ENCODE results near the gene MSI1. TPM values are rescaled to one million over a fixed set of nuclear protein-coding genes. Genes with fewer than 3 reads are reported as not detected.
A peak's percentile ranks its signal among the peaks of the same experiment; 100 is the strongest.

Gene MSI1
- total and polyA plus RNA-seq, 10 of the 15 experiments (the other 5 are each of a cell fraction or from before 2014, with no cell fraction given) = 0.04 TPM; not detected in 9

DNA sequence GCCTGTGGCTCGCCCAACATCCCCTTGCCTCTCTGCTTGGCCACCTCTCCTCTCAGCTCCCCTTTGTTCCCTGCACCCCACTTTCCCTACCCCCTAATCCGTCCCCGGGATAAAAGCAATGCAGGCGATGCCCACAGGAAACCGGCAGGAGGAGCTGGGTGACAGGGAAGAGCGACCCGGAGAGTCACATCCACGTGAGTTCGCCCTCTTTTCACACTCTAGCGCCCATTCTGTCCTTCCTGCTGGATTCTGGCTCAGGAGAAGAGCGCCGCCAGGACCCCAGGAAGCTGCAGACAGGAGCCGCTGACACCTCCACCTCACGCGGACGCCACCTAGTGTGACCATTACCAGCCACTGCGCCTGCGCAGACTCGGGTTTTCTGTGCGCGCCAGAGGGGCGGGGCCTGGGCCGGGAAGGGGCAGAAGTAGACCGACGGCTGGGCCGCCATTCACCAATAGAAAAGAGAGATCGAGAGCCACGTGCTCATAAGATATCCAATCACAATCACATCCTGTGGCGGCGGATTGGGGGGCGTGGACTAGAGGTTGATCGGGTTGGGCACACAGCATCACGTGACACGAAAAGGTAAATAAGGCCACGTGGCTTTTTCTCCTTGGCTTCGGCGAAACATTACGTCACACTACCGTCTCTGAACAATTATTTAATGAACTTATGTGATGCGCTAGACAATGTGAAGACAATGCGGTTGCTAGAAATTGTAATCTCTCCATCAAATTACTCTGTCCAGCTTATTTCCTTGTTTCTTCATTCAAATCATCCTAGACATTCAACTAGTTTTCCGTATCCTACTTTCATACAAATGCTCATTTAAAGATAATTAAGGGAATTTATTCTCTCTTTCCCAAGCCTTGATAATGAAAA is 51.5 kb downstream of the MSI1 start (continued):
- TF ChIP-seq, protein P1, sequence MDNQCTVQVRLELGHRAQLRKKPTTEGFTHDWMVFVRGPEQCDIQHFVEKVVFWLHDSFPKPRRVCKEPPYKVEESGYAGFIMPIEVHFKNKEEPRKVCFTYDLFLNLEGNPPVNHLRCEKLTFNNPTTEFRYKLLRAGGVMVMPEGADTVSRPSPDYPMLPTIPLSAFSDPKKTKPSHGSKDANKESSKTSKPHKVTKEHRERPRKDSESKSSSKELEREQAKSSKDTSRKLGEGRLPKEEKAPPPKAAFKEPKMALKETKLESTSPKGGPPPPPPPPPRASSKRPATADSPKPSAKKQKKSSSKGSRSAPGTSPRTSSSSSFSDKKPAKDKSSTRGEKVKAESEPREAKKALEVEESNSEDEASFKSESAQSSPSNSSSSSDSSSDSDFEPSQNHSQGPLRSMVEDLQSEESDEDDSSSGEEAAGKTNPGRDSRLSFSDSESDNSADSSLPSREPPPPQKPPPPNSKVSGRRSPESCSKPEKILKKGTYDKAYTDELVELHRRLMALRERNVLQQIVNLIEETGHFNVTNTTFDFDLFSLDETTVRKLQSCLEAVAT (IDR thresholded peaks at IDR 0.05) = no peak
- TF ChIP-seq ZNF622 (IDR thresholded peaks at IDR 0.05) (no peak), SIN3A (IDR thresholded peaks at IDR 0.05; ENCODE audit: low read depth, low read length) (peak; percentile 65; the same call in 1 of the 2 replicates), EP300 (IDR thresholded peaks at IDR 0.05; ENCODE audit: borderline replicate concordance in 1 of 2, control insufficient read depth in 1 of 2, low read depth in 2 of 2, low read length in 2 of 2) (no peak; a peak in 1 of 4 replicates), HDAC6 (IDR thresholded peaks at IDR 0.05; ENCODE audit: unreplicated experiment) (no peak), CBFB (IDR thresholded peaks at IDR 0.05; ENCODE audit: low read depth) (no peak), HCFC1 (IDR thresholded peaks at IDR 0.05; ENCODE audit: low read length) (no peak; the same call in 1 of the 2 replicates), MXI1 (IDR thresholded peaks at IDR 0.05; ENCODE audit: low read depth, low read length) (peak; percentile 82), CEBPB (IDR thresholded peaks at IDR 0.05; ENCODE audit: borderline replicate concordance in 1 of 2, low read depth in 2 of 2, low read length in 2 of 2) (no peak), SMAD5 (IDR thresholded peaks at IDR 0.05; ENCODE audit: low read depth) (0 out of 2 replicates have a peak, but pooled peaks have one; percentile 38), HDAC2 (IDR thresholded peaks at IDR 0.05) (no peak), TCF7 (IDR thresholded peaks at IDR 0.05; ENCODE audit: borderline replicate concordance) (no peak), ZNF274 (IDR thresholded peaks at IDR 0.05; ENCODE audit: insufficient read depth, insufficient read length) (no peak), MEF2B (IDR thresholded peaks at IDR 0.05; ENCODE audit: partially characterized antibody, poor library complexity, severe bottlenecking) (no peak), SMAD1 (IDR thresholded peaks at IDR 0.05; ENCODE audit: low read depth, partially characterized antibody) (no peak), SP1 (IDR thresholded peaks at IDR 0.05; ENCODE audit: low read depth, low read length) (peak; percentile 77), BHLHE40 (IDR thresholded peaks at IDR 0.05; ENCODE audit: borderline replicate concordance in 1 of 2, low read depth in 2 of 2, low read length in 1 of 2) (peak; percentile 37 to 92; a peak in 2 of 4 replicates), MYC (IDR thresholded peaks at IDR 0.05; ENCODE audit: insufficient read depth, insufficient read length, insufficient replicate concordance, low read length, severe bottlenecking) (no peak), CREB1 (IDR thresholded peaks at IDR 0.05; ENCODE audit: low read depth) (peak; percentile 77), RB1 (IDR thresholded peaks at IDR 0.05; ENCODE audit: borderline replicate concordance) (0 out of 2 replicates have a peak, but pooled peaks have one; percentile 19), ESRRA (IDR thresholded peaks at IDR 0.05; ENCODE audit: low read length) (no peak), KLF5 (IDR thresholded peaks at IDR 0.05; ENCODE audit: partially characterized antibody) (peak; percentile 91), CBX5 (IDR thresholded peaks at IDR 0.05; ENCODE audit: low read depth) (no peak), SRF (IDR thresholded peaks at IDR 0.05; ENCODE audit: low read depth in 2 of 2, low read length in 2 of 2) (no peak), YY1 (IDR thresholded peaks at IDR 0.05; ENCODE audit: low read depth, low read length) (no peak), STAT3 (IDR thresholded peaks at IDR 0.05; ENCODE audit: low read depth, low read length) (no peak)
- TF ChIP-seq, protein P2, sequence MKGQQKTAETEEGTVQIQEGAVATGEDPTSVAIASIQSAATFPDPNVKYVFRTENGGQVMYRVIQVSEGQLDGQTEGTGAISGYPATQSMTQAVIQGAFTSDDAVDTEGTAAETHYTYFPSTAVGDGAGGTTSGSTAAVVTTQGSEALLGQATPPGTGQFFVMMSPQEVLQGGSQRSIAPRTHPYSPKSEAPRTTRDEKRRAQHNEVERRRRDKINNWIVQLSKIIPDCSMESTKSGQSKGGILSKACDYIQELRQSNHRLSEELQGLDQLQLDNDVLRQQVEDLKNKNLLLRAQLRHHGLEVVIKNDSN (IDR thresholded peaks at IDR 0.05; ENCODE audit: borderline replicate concordance, extremely low read length, insufficient read depth, low read depth, low read length) = peak; percentile 96
- TF ChIP-seq, protein P3, sequence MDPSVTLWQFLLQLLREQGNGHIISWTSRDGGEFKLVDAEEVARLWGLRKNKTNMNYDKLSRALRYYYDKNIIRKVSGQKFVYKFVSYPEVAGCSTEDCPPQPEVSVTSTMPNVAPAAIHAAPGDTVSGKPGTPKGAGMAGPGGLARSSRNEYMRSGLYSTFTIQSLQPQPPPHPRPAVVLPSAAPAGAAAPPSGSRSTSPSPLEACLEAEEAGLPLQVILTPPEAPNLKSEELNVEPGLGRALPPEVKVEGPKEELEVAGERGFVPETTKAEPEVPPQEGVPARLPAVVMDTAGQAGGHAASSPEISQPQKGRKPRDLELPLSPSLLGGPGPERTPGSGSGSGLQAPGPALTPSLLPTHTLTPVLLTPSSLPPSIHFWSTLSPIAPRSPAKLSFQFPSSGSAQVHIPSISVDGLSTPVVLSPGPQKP (IDR thresholded peaks at IDR 0.05; ENCODE audit: low read depth, low read length) = no peak

All from GM12878 (cell line).